HEK293 (cell line): Measurements from ENCODE around the gene HBP1.
A peak's percentile ranks its signal among the peaks of the same experiment; 100 is the strongest.

Experiments used
- CTCF ChIA-PET: fragments of 350-600 bp; formaldehyde crosslinking; extraction: SDS; loops from one replicate; lab custom pipeline; 2021; ENCODE audit warnings: antibody characterized with exemption; lab: Yijun Ruan, JAX
- POLR2A ChIA-PET: fragments of 300-600 bp; formaldehyde crosslinking; extraction: SDS; loops from one replicate; lab custom pipeline; 2020; ENCODE audit warnings: antibody characterized with exemption, inconsistent platforms; lab: Yijun Ruan, JAX
- H3K27ac ChIP-seq: fragments of 200-500 bp; sonication (Bioruptor generic); 2 replicates; pipeline ENCODE4 v1.5.1; 2014; ENCODE audit warnings: low read depth, low read length, control low read depth, inconsistent platforms; ENCODE audit errors: extremely low read depth
- H3K36me3 ChIP-seq, 2 experiments: fragments of 200-500 bp in 1 of 2; sonication (Bioruptor generic) in 1 of 2; 1 replicate in 1 of 2; 2 replicates in 1 of 2; pipeline ENCODE4 v1.5.1; 2014 to 2017; ENCODE audit warnings: inconsistent platforms in 2 of 2, low read length in 2 of 2; ENCODE audit not compliant: control insufficient read depth in 2 of 2, insufficient read depth in 1 of 2
- H3K4me1 ChIP-seq: fragments of 200-500 bp; sonication (Bioruptor generic); 2 replicates; pipeline ENCODE4 v1.5.1; 2014; ENCODE audit warnings: mild to moderate bottlenecking, low read length, inconsistent platforms; ENCODE audit not compliant: control insufficient read depth, insufficient read depth
- H3K4me3 ChIP-seq: 2 replicates; pipeline ENCODE4 v1.5.1; 2011; ENCODE audit warnings: low read depth, mild to moderate bottlenecking, control low read depth, low read length, moderate library complexity
- H3K9me3 ChIP-seq: fragments of 200-500 bp; sonication (Bioruptor generic); 2 replicates; pipeline ENCODE4 v1.5.1; 2014; ENCODE audit warnings: low read depth, low read length, inconsistent platforms; ENCODE audit not compliant: control insufficient read depth, insufficient read depth
- SCRT1 ChIP-seq: fragments of 450-650 bp; formaldehyde crosslinking; IDR thresholded peaks from 2 replicates; pipeline ENCODE4 v1.5.1; 2016; ENCODE audit warnings: missing biosample characterization, missing genetic modification characterization, borderline replicate concordance
- SP7 ChIP-seq: fragments of 450-650 bp; formaldehyde crosslinking; IDR thresholded peaks from 2 replicates; pipeline ENCODE4 v1.5.1; 2016; ENCODE audit warnings: missing biosample characterization, missing genetic modification characterization
- ZIC2 ChIP-seq: fragments of 450-650 bp; formaldehyde crosslinking; IDR thresholded peaks from 2 replicates; pipeline ENCODE4 v1.5.1; 2016; ENCODE audit warnings: missing biosample characterization, missing genetic modification characterization
- ZNF324 ChIP-seq: fragments of 450-650 bp; formaldehyde crosslinking; IDR thresholded peaks from 2 replicates; pipeline ENCODE4 v1.5.1; 2016; ENCODE audit warnings: missing biosample characterization, missing genetic modification characterization
- ZNF350 ChIP-seq: fragments of 450-650 bp; formaldehyde crosslinking; IDR thresholded peaks from 2 replicates; pipeline ENCODE4 v1.5.0; 2017; ENCODE audit warnings: missing biosample characterization, mild to moderate bottlenecking, missing genetic modification characterization
- ZNF404 ChIP-seq: fragments of 450-650 bp; formaldehyde crosslinking; IDR thresholded peaks from 2 replicates; pipeline ENCODE4 v1.5.1; 2017; ENCODE audit warnings: missing biosample characterization, missing genetic modification characterization
- ZNF600 ChIP-seq: fragments of 450-650 bp; formaldehyde crosslinking; IDR thresholded peaks from 2 replicates; pipeline ENCODE4 v1.5.1; 2016; ENCODE audit warnings: missing biosample characterization, missing genetic modification characterization
- ZNF654 ChIP-seq: fragments of 450-650 bp; formaldehyde crosslinking; IDR thresholded peaks from 2 replicates; pipeline ENCODE4 v1.5.1; 2016; ENCODE audit warnings: low read depth, missing biosample characterization, missing genetic modification characterization
- ZNF664 ChIP-seq: fragments of 450-650 bp; formaldehyde crosslinking; IDR thresholded peaks from 2 replicates; pipeline ENCODE4 v1.5.1; 2016; ENCODE audit warnings: missing biosample characterization, missing genetic modification characterization
- ZNF792 ChIP-seq: fragments of 450-650 bp; formaldehyde crosslinking; IDR thresholded peaks from 2 replicates; pipeline ENCODE4 v1.5.1; 2016; ENCODE audit warnings: missing biosample characterization, missing genetic modification characterization
- ZNF830 ChIP-seq: fragments of 450-650 bp; IDR thresholded peaks from 2 replicates; pipeline ENCODE4 v1.5.0; 2018; ENCODE audit warnings: missing biosample characterization, missing genetic modification characterization, low read depth, mild to moderate bottlenecking, moderate library complexity
- ZXDB ChIP-seq: fragments of 450-650 bp; formaldehyde crosslinking; IDR thresholded peaks from 2 replicates; pipeline ENCODE4 v1.5.1; 2016; ENCODE audit warnings: missing biosample characterization, missing genetic modification characterization
- TF ChIP-seq, protein P1 (sequence below): fragments of 450-650 bp; formaldehyde crosslinking; IDR thresholded peaks from 2 replicates; pipeline ENCODE4 v1.5.1; 2016; ENCODE audit warnings: missing biosample characterization, missing genetic modification characterization
- TF ChIP-seq, protein P2 (sequence below): fragments of 450-650 bp; formaldehyde crosslinking; optimal IDR thresholded peaks from 2 replicates; pipeline ENCODE3; 2016; ENCODE audit warnings: missing biosample characterization, mild to moderate bottlenecking, missing genetic modification characterization
- TF ChIP-seq, protein P3 (sequence below): fragments of 450-650 bp; formaldehyde crosslinking; IDR thresholded peaks from 2 replicates; pipeline ENCODE4 v1.5.1; 2016; ENCODE audit warnings: missing biosample characterization, missing genetic modification characterization
- TF ChIP-seq, protein P4 (sequence below): fragments of 450-650 bp; formaldehyde crosslinking; IDR thresholded peaks from 2 replicates; pipeline ENCODE4 v1.5.1; 2017; ENCODE audit warnings: missing biosample characterization, missing genetic modification characterization

Gene HBP1

DNA sequence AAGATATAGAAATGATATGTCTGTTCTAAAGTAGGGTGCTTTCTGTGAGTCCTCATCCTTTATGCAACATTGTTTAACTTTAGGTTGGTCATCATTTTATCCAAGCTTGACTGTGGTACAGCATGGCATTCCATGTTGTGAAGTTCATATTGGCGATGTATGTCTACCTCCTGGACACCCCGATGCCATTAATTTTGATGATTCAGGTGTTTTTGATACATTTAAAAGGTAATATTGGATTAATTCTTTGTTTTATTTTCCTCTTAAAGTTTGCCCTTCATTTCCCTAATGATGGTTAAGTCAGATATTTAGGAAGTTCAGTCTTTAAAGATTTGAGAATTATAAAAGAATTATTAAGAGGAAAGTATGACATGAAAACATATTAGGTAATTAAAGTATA, 21.3 kb downstream of the HBP1 start:
- Histone ChIP-seq H3K4me1 (no peaks in the 10 kb centered on the region), H3K36me3 (peaks cover 13 to 47% of the 10 kb centered on the region in 2 experiments), H3K27ac (no peak overlapping the region), H3K4me3 (no peak overlapping the region), H3K9me3 (no peaks in the 10 kb centered on the region)
- CTCF ChIA-PET = interaction anchor here (1.1 kb wide), 1 partner anchor 687 kb away, joined by 3 read pairs; no protein-coding TSS in a partner anchor
- POLR2A ChIA-PET = no interaction called here
- TF ChIP-seq, protein P1, sequence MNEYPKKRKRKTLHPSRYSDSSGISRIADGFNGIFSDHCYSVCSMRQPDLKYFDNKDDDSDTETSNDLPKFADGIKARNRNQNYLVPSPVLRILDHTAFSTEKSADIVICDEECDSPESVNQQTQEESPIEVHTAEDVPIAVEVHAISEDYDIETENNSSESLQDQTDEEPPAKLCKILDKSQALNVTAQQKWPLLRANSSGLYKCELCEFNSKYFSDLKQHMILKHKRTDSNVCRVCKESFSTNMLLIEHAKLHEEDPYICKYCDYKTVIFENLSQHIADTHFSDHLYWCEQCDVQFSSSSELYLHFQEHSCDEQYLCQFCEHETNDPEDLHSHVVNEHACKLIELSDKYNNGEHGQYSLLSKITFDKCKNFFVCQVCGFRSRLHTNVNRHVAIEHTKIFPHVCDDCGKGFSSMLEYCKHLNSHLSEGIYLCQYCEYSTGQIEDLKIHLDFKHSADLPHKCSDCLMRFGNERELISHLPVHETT (tag by site-specific recombination) = no peak
- TF ChIP-seq ZNF350 (tag by site-specific recombination) (no peak), ZNF324 (tag by site-specific recombination) (no peak), ZNF830 (no peak)
- TF ChIP-seq, protein P2, sequence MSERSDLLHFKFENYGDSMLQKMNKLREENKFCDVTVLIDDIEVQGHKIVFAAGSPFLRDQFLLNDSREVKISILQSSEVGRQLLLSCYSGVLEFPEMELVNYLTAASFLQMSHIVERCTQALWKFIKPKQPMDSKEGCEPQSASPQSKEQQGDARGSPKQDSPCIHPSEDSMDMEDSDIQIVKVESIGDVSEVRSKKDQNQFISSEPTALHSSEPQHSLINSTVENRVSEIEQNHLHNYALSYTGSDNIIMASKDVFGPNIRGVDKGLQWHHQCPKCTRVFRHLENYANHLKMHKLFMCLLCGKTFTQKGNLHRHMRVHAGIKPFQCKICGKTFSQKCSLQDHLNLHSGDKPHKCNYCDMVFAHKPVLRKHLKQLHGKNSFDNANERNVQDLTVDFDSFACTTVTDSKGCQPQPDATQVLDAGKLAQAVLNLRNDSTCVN (tag by site-specific recombination) = no peak

DNA sequence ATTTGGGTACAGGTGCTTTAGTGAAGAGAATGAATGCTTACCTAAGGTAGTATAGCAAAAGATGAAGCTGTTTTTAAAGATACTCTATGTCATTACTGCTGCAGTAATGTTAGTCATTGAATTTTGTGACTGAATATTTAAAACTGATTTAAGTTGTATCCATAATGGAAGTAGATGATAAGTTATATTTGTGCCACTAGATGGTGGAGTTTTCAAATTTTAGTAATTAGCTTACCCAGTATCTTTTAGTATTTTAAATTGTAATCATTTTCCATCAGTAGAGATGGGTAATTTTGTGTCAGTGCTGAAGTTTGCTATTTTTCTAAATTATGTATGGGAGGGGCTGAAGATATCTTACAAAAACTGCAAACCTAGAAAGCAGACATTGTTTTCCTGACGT, 25.2 kb downstream of the HBP1 start:
- H3K4me3 ChIP-seq = no peak overlapping the region
- POLR2A ChIA-PET = interaction anchor here (0.8 kb wide), 1 partner anchor 25 kb away, joined by 3 read pairs; the partner anchor contains the start of gene HBP1
- no peaks in the 10 kb centered on the region for H3K9me3 ChIP-seq
- CTCF ChIA-PET = interaction anchor here (1.0 to 1.9 kb wide), 3 partner anchors 12 to 269 kb away, joined by 3 to 5 read pairs (median 3); no protein-coding TSS in a partner anchor
- TF ChIP-seq, protein P3, sequence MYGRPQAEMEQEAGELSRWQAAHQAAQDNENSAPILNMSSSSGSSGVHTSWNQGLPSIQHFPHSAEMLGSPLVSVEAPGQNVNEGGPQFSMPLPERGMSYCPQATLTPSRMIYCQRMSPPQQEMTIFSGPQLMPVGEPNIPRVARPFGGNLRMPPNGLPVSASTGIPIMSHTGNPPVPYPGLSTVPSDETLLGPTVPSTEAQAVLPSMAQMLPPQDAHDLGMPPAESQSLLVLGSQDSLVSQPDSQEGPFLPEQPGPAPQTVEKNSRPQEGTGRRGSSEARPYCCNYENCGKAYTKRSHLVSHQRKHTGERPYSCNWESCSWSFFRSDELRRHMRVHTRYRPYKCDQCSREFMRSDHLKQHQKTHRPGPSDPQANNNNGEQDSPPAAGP = no peak
- TF ChIP-seq ZNF654 (tag by site-specific recombination) = peak; percentile 19; the same call in 1 of the 2 replicates
- 0 out of 2 replicates have a peak, but pooled peaks have one; percentile 2 for TF ChIP-seq ZNF664 (tag by site-specific recombination)
- TF ChIP-seq, protein P4, sequence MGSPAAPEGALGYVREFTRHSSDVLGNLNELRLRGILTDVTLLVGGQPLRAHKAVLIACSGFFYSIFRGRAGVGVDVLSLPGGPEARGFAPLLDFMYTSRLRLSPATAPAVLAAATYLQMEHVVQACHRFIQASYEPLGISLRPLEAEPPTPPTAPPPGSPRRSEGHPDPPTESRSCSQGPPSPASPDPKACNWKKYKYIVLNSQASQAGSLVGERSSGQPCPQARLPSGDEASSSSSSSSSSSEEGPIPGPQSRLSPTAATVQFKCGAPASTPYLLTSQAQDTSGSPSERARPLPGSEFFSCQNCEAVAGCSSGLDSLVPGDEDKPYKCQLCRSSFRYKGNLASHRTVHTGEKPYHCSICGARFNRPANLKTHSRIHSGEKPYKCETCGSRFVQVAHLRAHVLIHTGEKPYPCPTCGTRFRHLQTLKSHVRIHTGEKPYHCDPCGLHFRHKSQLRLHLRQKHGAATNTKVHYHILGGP (tag by site-specific recombination) = no peak
- no peak for TF ChIP-seq ZNF600 (tag by site-specific recombination)
- no peaks in the 10 kb centered on the region for H3K4me1 ChIP-seq
- peaks cover 5 to 32% of the 10 kb centered on the region in 2 experiments for H3K36me3 ChIP-seq
- no peak overlapping the region for H3K27ac ChIP-seq

DNA sequence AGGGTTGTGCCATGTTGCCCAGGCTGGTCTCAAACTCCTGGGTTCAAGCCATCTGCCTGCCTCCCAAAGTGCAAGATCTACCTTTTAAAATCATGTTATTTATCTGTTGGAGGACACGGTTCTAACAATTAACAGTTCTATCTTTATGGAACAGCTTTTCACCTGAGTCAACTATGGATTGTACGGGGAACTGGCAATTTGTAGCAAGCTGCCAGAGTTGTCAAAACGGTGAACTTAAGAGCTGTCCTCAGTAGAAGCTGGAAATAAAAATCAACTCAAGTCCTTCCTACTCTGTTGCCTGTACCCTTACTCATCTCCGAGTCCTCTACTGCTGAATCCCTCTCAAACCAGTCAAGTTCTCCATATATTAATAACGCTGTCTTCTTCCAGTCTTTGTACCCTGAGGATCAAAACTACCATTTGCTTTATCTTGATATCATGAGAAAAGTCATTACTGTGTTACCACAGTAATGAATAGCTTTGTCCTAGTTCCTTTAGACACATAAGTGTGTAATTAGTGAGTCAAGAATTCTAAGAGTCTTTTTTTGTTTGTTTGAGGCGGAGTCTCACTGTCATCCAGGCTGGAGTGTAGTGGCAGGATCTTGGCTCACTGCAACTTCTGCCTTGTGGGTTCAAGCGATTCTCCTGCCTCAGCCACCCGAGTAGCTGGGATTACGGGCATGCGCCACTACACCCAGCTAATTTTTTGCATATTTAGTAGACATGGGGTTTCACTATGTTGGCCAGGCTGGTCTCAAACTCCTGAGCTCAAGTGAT, 28.2 kb downstream of the HBP1 start:
- CTCF ChIA-PET = no interaction called here
- Histone ChIP-seq H3K36me3 (peaks cover 0 to 30% of the 10 kb centered on the region in 2 experiments; a peak in 2 of 3 replicates), H3K4me1 (no peaks in the 10 kb centered on the region), H3K4me3 (no peak overlapping the region), H3K27ac (no peak overlapping the region), H3K9me3 (no peaks in the 10 kb centered on the region)
- POLR2A ChIA-PET = no interaction called here
- TF ChIP-seq SP7 (tag by site-specific recombination) (peak; percentile 61), ZIC2 (no peak), ZNF404 (tag by site-specific recombination) (no peak), SCRT1 (tag by site-specific recombination) (no peak), ZXDB (tag by site-specific recombination) (no peak), ZNF792 (tag by site-specific recombination) (no peak)
